Activated T-cell treated with anti-CD3 and anti-CD28 coated beads, Interleukin-2, amount 50 U/mL, for 72 hours (primary cell): ENCODE data around the gene TMEM231. TPM values are rescaled to one million over a fixed set of nuclear protein-coding genes. Genes with fewer than 3 reads are reported as not detected.
A peak's percentile ranks its signal among the peaks of the same experiment; 100 is the strongest.

Experiments used
- ATAC-seq, 2 donors: fragments of 150-1000 bp; cut with Tn5 transposase; replicated peaks in 1 of 2; 2 replicates each; pipeline ENCODE4 v1.10.0; 2021; ENCODE audit warnings: moderate library complexity in 2 of 2, mild to moderate bottlenecking in 1 of 2
- DNase-seq, 2 donors: peaks; one replicate each; pipeline ENCODE4 v3.0.0; 2021 to 2022; ENCODE audit warnings: mixed read lengths in 1 of 2
- H3K27ac Mint-ChIP-seq: one replicate; pipeline ENCODE4 v1.8.0; 2022; ENCODE audit warnings: mild to moderate bottlenecking, moderate library complexity, mixed read lengths
- H3K27me3 Mint-ChIP-seq: one replicate; pipeline ENCODE4 v1.8.0; 2022; ENCODE audit warnings: low read depth, mixed read lengths
- H3K36me3 Mint-ChIP-seq, 2 donors: one replicate each; pipeline ENCODE4 v1.8.0; 2022; ENCODE audit warnings: mixed read lengths in 2 of 2, mild to moderate bottlenecking in 1 of 2; ENCODE audit not compliant: insufficient read depth in 2 of 2
- H3K4me1 Mint-ChIP-seq: one replicate; pipeline ENCODE4 v1.8.0; 2022; ENCODE audit warnings: low read depth, mixed read lengths
- H3K4me3 Mint-ChIP-seq, 2 donors: one replicate each; pipeline ENCODE4 v1.8.0; 2022; ENCODE audit warnings: mild to moderate bottlenecking in 2 of 2, mixed read lengths in 2 of 2, moderate library complexity in 2 of 2
- H3K9me3 Mint-ChIP-seq, 2 donors: one replicate each; pipeline ENCODE4 v1.8.0; 2022; ENCODE audit warnings: mixed read lengths in 2 of 2
- total RNA-seq, 2 donors: library from RNA; stranded (reverse); gene quantifications; one replicate each; pipeline ENCODE4 v1.2.3, GENCODE V29; 2022

The TMEM231 gene
- total RNA-seq, 2 donors from 2014 or later, result 3.5 to 9.6 TPM

GRCh38 chr16:75578725-75579124 is 22.7 kb upstream of the TMEM231 start:
- Mint-ChIP-seq H3K4me1 (peaks cover 16% of the 10 kb centered on the region), H3K27me3 (no peaks in the 10 kb centered on the region), H3K4me3 (no peak overlapping the region), H3K27ac (peak overlapping the region; percentile 78), H3K9me3 (no peaks in the 10 kb centered on the region), H3K36me3 (peaks cover 0 to 11% of the 10 kb centered on the region in 2 donors)
- DNase-seq (no peak), ATAC-seq (no peak)

GRCh38 chr16:75578212-75578611 is 22.2 kb upstream of the TMEM231 start:
- Mint-ChIP-seq H3K4me3 (no peak overlapping the region), H3K36me3 (peaks cover 3 to 12% of the 10 kb centered on the region in 2 donors), H3K4me1 (peaks cover 18% of the 10 kb centered on the region), H3K27ac (peak overlapping the region; percentile 78), H3K27me3 (no peaks in the 10 kb centered on the region), H3K9me3 (no peaks in the 10 kb centered on the region)
- no peak for ATAC-seq
- DNase-seq, result no peak

- no peak for DNase-seq
- H3K9me3 Mint-ChIP-seq, result no peaks in the 10 kb centered on the region
- no peak overlapping the region for H3K4me3 Mint-ChIP-seq
- peak overlapping the region; percentile 29 for H3K27ac Mint-ChIP-seq
- peaks cover 4 to 14% of the 10 kb centered on the region in 2 donors for H3K36me3 Mint-ChIP-seq
- peaks cover 20% of the 10 kb centered on the region for H3K4me1 Mint-ChIP-seq
- peak in 1 of 2 donors; percentile 59 for ATAC-seq
- H3K27me3 Mint-ChIP-seq, result no peaks in the 10 kb centered on the region
Observed at GRCh38 chr16:75576384-75576811, 20.3 kb upstream of the TMEM231 start.

GRCh38 chr16:75575958-75576357 is 19.9 kb upstream of the TMEM231 start:
- H3K27me3 Mint-ChIP-seq, result no peaks in the 10 kb centered on the region
- H3K4me1 Mint-ChIP-seq, result peaks cover 20% of the 10 kb centered on the region
- DNase-seq (no peak), ATAC-seq (no peak)
- peak overlapping the region; percentile 29 for H3K27ac Mint-ChIP-seq
- no peaks in the 10 kb centered on the region for H3K9me3 Mint-ChIP-seq
- H3K36me3 Mint-ChIP-seq, result peaks cover 4 to 14% of the 10 kb centered on the region in 2 donors
- no peak overlapping the region for H3K4me3 Mint-ChIP-seq

GRCh38 chr16:75573955-75574354 is 17.9 kb upstream of the TMEM231 start:
- Mint-ChIP-seq H3K4me1 (peaks cover 26% of the 10 kb centered on the region), H3K27ac (no peak overlapping the region), H3K27me3 (no peaks in the 10 kb centered on the region), H3K36me3 (peaks cover 4 to 9% of the 10 kb centered on the region in 2 donors), H3K4me3 (no peak overlapping the region), H3K9me3 (no peaks in the 10 kb centered on the region)
- DNase-seq (no peak), ATAC-seq (no peak)

GRCh38 chr16:75572864-75573542 is 17.0 kb upstream of the TMEM231 start:
- no peak for DNase-seq
- Mint-ChIP-seq H3K27me3 (no peaks in the 10 kb centered on the region), H3K4me1 (peaks cover 20% of the 10 kb centered on the region), H3K9me3 (no peaks in the 10 kb centered on the region), H3K36me3 (peaks cover 4 to 7% of the 10 kb centered on the region in 2 donors), H3K4me3 (no peak overlapping the region), H3K27ac (no peak overlapping the region)
- ATAC-seq, result no peak

- Mint-ChIP-seq H3K27ac (no peak overlapping the region), H3K27me3 (no peaks in the 10 kb centered on the region), H3K36me3 (peaks cover 4 to 7% of the 10 kb centered on the region in 2 donors), H3K4me3 (no peak overlapping the region), H3K9me3 (no peaks in the 10 kb centered on the region), H3K4me1 (peaks cover 31% of the 10 kb centered on the region)
- ATAC-seq, result no peak
- no peak for DNase-seq
Observed at GRCh38 chr16:75570396-75571065, 14.5 kb upstream of the TMEM231 start.

- Mint-ChIP-seq H3K27ac (peak overlapping the region; percentile 16), H3K27me3 (peaks cover 13% of the 10 kb centered on the region), H3K4me3 (peak overlapping the region; percentile 17 to 98), H3K9me3 (no peaks in the 10 kb centered on the region), H3K4me1 (peaks cover 43% of the 10 kb centered on the region), H3K36me3 (no peaks in the 10 kb centered on the region)
- DNase-seq, result no peak
- ATAC-seq, result no peak
Observed at GRCh38 chr16:75567911-75568310, 11.9 kb upstream of the TMEM231 start.

GRCh38 chr16:75566758-75567255 is 10.8 kb upstream of the TMEM231 start:
- Mint-ChIP-seq H3K4me3 (peak overlapping the region; percentile 87 to 98), H3K36me3 (no peaks in the 10 kb centered on the region), H3K4me1 (peaks cover 47% of the 10 kb centered on the region), H3K27me3 (peaks cover 19% of the 10 kb centered on the region), H3K27ac (no peak overlapping the region), H3K9me3 (no peaks in the 10 kb centered on the region)
- DNase-seq (peak; percentile 21 to 38), ATAC-seq (peak; percentile 6 to 9)

- Mint-ChIP-seq H3K27ac (peak within 1 kb of the TSS; percentile 62), H3K4me3 (peak within 1 kb of the TSS; percentile 87 to 98), H3K27me3 (peaks cover 19% of the 10 kb centered on the region), H3K4me1 (peaks cover 53% of the 10 kb centered on the region), H3K9me3 (no peaks in the 10 kb centered on the region), H3K36me3 (no peaks in the 10 kb centered on the region)
- peak; percentile 77 to 79 for ATAC-seq
- DNase-seq, result peak; percentile 92 to 95
Observed at GRCh38 chr16:75566040-75566757, 10.1 kb upstream of the TMEM231 start, which contains the start of gene GABARAPL2. GABARAPL2 (plus strand) TSS chr16:75566379; CDS start chr16:75566487, 108 bp downstream.

- no peaks in the 10 kb centered on the region for H3K9me3 Mint-ChIP-seq
- H3K4me3 Mint-ChIP-seq, result peak overlapping the region; percentile 87 to 98
- DNase-seq (no peak), ATAC-seq (peak in 1 of 2 donors; percentile 10)
- H3K4me1 Mint-ChIP-seq, result peaks cover 57% of the 10 kb centered on the region
- H3K27me3 Mint-ChIP-seq, result peaks cover 19% of the 10 kb centered on the region
- peak overlapping the region; percentile 62 for H3K27ac Mint-ChIP-seq
- H3K36me3 Mint-ChIP-seq, result no peaks in the 10 kb centered on the region
Observed at GRCh38 chr16:75565640-75566039, 9.6 kb upstream of the TMEM231 start.

- peaks cover 36% of the 10 kb centered on the region for H3K4me1 Mint-ChIP-seq
- ATAC-seq (no peak), DNase-seq (no peak)
- no peaks in the 10 kb centered on the region for H3K9me3 Mint-ChIP-seq
- peaks cover 19% of the 10 kb centered on the region for H3K27me3 Mint-ChIP-seq
- no peak overlapping the region for H3K27ac Mint-ChIP-seq
- H3K4me3 Mint-ChIP-seq, result no peak overlapping the region
- no peaks in the 10 kb centered on the region for H3K36me3 Mint-ChIP-seq
Observed at GRCh38 chr16:75559564-75560372, 3.7 kb upstream of the TMEM231 start.
